Measurements from ENCODE around the gene CRADD. TPM values are rescaled to one million over a fixed set of nuclear protein-coding genes. Genes with fewer than 3 reads are reported as not detected.
"Not testable (repeated sequence)": the region's sequence is repeated elsewhere in the genome, so short reads cannot be mapped to it uniquely, and the experiment has no call there.

Gene CRADD
- total RNA-seq, 2 donors from 2014 or later, result 7.7 to 9.1 TPM

DNA sequence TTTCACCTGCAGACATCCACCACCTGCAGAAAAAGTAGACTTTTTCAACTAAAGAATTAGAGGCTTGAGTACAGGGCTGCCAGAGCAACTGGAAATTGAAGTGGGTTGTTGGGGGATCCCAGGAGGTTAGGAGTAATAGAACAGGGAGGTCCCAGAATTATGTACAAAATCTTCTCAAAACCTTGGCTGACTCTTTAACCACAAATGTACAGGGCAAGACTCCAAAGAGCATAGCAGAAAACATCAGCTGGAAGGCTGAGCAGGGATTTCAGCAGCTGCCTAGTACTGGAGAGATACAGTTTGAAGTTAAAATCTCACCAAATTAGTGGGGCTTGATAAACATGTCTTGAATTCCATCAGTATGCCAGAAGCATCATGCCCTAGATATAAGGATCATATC lies 191.6 kb downstream of the CRADD start:
- Histone ChIP-seq H3K9me3 (ENCODE audit: control insufficient read depth, low read length) (peaks cover 61% of the 10 kb centered on the region), H3K27me3 (ENCODE audit: control insufficient read depth, insufficient read depth, low read length, poor library complexity, severe bottlenecking) (no peaks in the 10 kb centered on the region), H3K27ac (ENCODE audit: low read depth, low read length) (no peak overlapping the region), H3K36me3 (ENCODE audit: control insufficient read depth, insufficient read depth, low read length) (no peaks in the 10 kb centered on the region), H3K9ac (ENCODE audit: extremely low read depth, low read length, poor library complexity, severe bottlenecking) (no peak overlapping the region), H3K4me3 (ENCODE audit: low read length) (no peak overlapping the region), H3K4me1 (ENCODE audit: control insufficient read depth, insufficient read depth, low read length) (no peaks in the 10 kb centered on the region)
- no peak for DNase-seq
- no peak overlapping the region for H3K27ac Mint-ChIP-seq
- H3K4me3 Mint-ChIP-seq, result no peak overlapping the region
- peaks cover 9% of the 10 kb centered on the region for H3K36me3 Mint-ChIP-seq (ENCODE audit: low read depth)
- no peaks in the 10 kb centered on the region for H3K4me1 Mint-ChIP-seq
- no peaks in the 10 kb centered on the region for H3K27me3 Mint-ChIP-seq (ENCODE audit: insufficient read depth)
- TF ChIP-seq, protein P1, sequence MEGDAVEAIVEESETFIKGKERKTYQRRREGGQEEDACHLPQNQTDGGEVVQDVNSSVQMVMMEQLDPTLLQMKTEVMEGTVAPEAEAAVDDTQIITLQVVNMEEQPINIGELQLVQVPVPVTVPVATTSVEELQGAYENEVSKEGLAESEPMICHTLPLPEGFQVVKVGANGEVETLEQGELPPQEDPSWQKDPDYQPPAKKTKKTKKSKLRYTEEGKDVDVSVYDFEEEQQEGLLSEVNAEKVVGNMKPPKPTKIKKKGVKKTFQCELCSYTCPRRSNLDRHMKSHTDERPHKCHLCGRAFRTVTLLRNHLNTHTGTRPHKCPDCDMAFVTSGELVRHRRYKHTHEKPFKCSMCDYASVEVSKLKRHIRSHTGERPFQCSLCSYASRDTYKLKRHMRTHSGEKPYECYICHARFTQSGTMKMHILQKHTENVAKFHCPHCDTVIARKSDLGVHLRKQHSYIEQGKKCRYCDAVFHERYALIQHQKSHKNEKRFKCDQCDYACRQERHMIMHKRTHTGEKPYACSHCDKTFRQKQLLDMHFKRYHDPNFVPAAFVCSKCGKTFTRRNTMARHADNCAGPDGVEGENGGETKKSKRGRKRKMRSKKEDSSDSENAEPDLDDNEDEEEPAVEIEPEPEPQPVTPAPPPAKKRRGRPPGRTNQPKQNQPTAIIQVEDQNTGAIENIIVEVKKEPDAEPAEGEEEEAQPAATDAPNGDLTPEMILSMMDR (conservative IDR thresholded peaks at IDR 0.05), result no peak
- H3K9me3 Mint-ChIP-seq, result peaks cover 53% of the 10 kb centered on the region

DNA sequence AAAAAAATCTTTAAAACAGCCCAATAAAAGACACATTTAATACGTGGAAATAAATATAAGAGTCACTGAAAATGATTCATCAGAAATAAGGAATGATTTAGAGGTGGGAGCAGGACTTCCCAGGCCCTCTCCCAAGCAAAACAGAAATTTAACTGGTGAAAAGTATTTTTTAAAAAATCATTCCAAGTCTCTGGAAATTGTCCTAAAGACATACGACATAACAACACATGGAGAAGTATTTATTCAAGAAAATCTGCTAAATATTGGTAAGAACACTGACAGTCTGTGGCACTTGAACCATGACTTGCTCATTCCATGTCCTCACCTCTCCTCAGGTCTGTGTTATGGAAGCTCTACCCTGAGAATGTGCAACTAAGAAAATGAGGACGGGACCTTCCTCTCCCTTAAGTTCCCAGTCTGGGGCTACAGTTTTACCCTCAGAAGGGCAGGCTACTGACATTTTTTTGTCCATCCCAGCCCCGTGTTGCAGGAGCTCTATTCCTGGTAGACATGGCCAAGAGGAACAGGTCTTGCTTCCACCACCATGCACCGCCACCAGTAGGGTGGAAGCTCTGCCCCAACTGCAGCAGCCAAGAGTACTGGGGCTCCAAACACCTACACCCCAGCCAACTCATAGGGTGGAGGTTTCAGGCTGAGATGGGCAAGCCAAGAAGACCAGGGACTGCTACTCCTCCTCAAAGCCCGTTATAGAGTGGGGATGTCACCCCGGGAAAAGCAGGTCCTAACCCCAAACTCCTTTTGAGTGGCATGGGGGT lies 193.0 kb downstream of the CRADD start:
- Mint-ChIP-seq H3K4me1 (no peaks in the 10 kb centered on the region), H3K9me3 (peaks cover 54% of the 10 kb centered on the region), H3K27ac (no peak overlapping the region), H3K4me3 (no peak overlapping the region), H3K27me3 (ENCODE audit: insufficient read depth) (no peaks in the 10 kb centered on the region), H3K36me3 (ENCODE audit: low read depth) (peaks cover 13% of the 10 kb centered on the region)
- no peak for DNase-seq
- H3K4me1 ChIP-seq (ENCODE audit: control insufficient read depth, insufficient read depth, low read length), result no peaks in the 10 kb centered on the region
- 88 to 90% methylated on average over 2 to 7 of the region's 7 CpGs for WGBS, 2 experiments (ENCODE audit: insufficient coverage in 1 of 2, insufficient read length in 1 of 2)
- H3K9ac ChIP-seq (ENCODE audit: extremely low read depth, low read length, poor library complexity, severe bottlenecking), result no peak overlapping the region
- TF ChIP-seq, protein P1 (conservative IDR thresholded peaks at IDR 0.05), result no peak
- peaks cover 61% of the 10 kb centered on the region for H3K9me3 ChIP-seq (ENCODE audit: control insufficient read depth, low read length)
- no peaks in the 10 kb centered on the region for H3K27me3 ChIP-seq (ENCODE audit: control insufficient read depth, insufficient read depth, low read length, poor library complexity, severe bottlenecking)
- H3K4me3 ChIP-seq (ENCODE audit: low read length), result no peak overlapping the region
- H3K27ac ChIP-seq (ENCODE audit: low read depth, low read length), result no peak overlapping the region
- no peaks in the 10 kb centered on the region for H3K36me3 ChIP-seq (ENCODE audit: control insufficient read depth, insufficient read depth, low read length)

DNA sequence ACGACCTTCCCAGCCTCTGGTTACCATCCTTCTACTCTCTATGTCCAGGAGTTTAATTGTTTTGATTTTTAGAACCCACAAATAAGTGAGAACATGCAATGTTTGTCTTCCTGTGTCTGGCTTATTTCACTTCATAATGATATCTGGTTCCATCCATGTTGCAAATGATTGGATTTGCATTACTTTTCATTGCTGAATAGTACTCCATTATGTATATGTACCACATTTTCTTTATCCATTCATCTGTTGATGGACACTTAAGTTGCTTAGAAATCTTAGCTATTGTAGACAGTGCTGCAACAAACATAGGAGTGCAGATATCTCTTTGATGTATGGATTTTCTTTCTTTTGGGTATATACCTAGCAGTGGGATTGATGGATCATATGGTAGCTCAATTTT lies 194.4 kb downstream of the CRADD start:
- WGBS, 2 experiments (ENCODE audit: insufficient coverage in 1 of 2, insufficient read length in 1 of 2), result 83% methylated on average over 1 of the region's 1 CpG; no CpG with 5 or more reads in 1 of the 2 experiments
- peaks cover 45% of the 10 kb centered on the region for H3K9me3 Mint-ChIP-seq
- not testable (repeated sequence) for H3K27ac ChIP-seq (ENCODE audit: low read depth, low read length); H3K27me3 Mint-ChIP-seq (ENCODE audit: insufficient read depth); H3K9ac ChIP-seq (ENCODE audit: extremely low read depth, low read length, poor library complexity, severe bottlenecking); H3K4me1 ChIP-seq (ENCODE audit: control insufficient read depth, insufficient read depth, low read length); DNase-seq; H3K27ac Mint-ChIP-seq; H3K4me3 ChIP-seq (ENCODE audit: low read length); H3K27me3 ChIP-seq (ENCODE audit: control insufficient read depth, insufficient read depth, low read length, poor library complexity, severe bottlenecking); H3K36me3 ChIP-seq (ENCODE audit: control insufficient read depth, insufficient read depth, low read length); H3K4me3 Mint-ChIP-seq; H3K36me3 Mint-ChIP-seq (ENCODE audit: low read depth); H3K4me1 Mint-ChIP-seq
- peaks cover 60% of the 10 kb centered on the region for H3K9me3 ChIP-seq (ENCODE audit: control insufficient read depth, low read length)

DNA sequence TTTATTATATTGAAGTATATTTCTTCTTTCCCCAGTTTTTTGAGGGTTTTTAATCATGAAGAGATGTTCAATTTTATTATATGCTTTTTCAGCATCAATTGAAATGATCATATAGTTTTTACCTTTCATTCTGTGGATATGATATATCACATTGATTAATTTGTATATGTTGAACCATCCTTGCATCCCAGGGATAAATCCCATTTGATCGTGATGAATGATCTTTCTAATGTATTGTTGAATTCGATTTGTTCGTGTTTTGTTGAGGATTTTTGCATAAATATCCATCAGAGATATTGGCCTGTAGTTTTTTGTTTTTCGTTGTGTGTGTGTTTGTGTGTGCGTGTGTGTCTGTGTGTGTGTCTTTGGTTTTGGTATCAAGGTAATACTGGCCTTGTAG lies 196.4 kb downstream of the CRADD start:
- Mint-ChIP-seq H3K27ac (no peak overlapping the region), H3K36me3 (ENCODE audit: low read depth) (peaks cover 9% of the 10 kb centered on the region), H3K9me3 (peaks cover 39% of the 10 kb centered on the region)

More for the DNA sequence above, 196.4 kb downstream of the CRADD start:
- Histone ChIP-seq H3K4me1 (ENCODE audit: control insufficient read depth, insufficient read depth, low read length) (no peaks in the 10 kb centered on the region), H3K27me3 (ENCODE audit: control insufficient read depth, insufficient read depth, low read length, poor library complexity, severe bottlenecking) (no peaks in the 10 kb centered on the region), H3K4me3 (ENCODE audit: low read length) (no peak overlapping the region), H3K36me3 (ENCODE audit: control insufficient read depth, insufficient read depth, low read length) (no peaks in the 10 kb centered on the region), H3K27ac (ENCODE audit: low read depth, low read length) (no peak overlapping the region), H3K9me3 (ENCODE audit: control insufficient read depth, low read length) (peaks cover 55% of the 10 kb centered on the region), H3K9ac (ENCODE audit: extremely low read depth, low read length, poor library complexity, severe bottlenecking) (no peak overlapping the region)
- DNase-seq, result no peak
- H3K27me3 Mint-ChIP-seq (ENCODE audit: insufficient read depth), result no peaks in the 10 kb centered on the region
- TF ChIP-seq, protein P1 (conservative IDR thresholded peaks at IDR 0.05), result no peak
- no peak overlapping the region for H3K4me3 Mint-ChIP-seq
- peaks cover 1% of the 10 kb centered on the region for H3K4me1 Mint-ChIP-seq
- WGBS, 2 experiments (ENCODE audit: insufficient coverage in 1 of 2, insufficient read length in 1 of 2), result 92 to 94% methylated on average over 4 to 5 of the region's 5 CpGs
